Keratinocyte (primary cell): Measurements from ENCODE around the gene FSTL5. TPM values are rescaled to one million over a fixed set of nuclear protein-coding genes. Genes with fewer than 3 reads are reported as not detected.

Experiments used
- DNase-seq: peaks from one replicate; pipeline ENCODE4 v3.0.0-alpha.2; 2011; ENCODE audit warnings: low read depth, missing footprints, low spot score
- FAIRE-seq: peaks from 2 replicates; lab custom pipeline; 2011; peaks lifted over from hg19 to GRCh38; lab: Jason Lieb, UNC
- H2AFZ ChIP-seq: 2 replicates; pipeline ENCODE4 v1.6.0; 2012; ENCODE audit warnings: low read length, control low read depth, inconsistent platforms; ENCODE audit not compliant: control insufficient read depth
- H3K27ac ChIP-seq: 2 replicates; pipeline ENCODE4 v1.5.1; 2011; ENCODE audit warnings: low read length; ENCODE audit not compliant: control insufficient read depth, insufficient read depth
- H3K27me3 ChIP-seq: 3 replicates; pipeline ENCODE4 v1.6.0; 2011; ENCODE audit warnings: low read length; ENCODE audit not compliant: control insufficient read depth, insufficient read depth; ENCODE audit errors: extremely low read depth
- H3K36me3 ChIP-seq, 2 experiments: 2 replicates in 1 of 2; 3 replicates in 1 of 2; pipeline ENCODE4 v1.5.1; 2011; ENCODE audit warnings: low read length in 2 of 2, mild to moderate bottlenecking in 1 of 2; ENCODE audit not compliant: control insufficient read depth in 2 of 2, insufficient read depth in 2 of 2; ENCODE audit errors: extremely low read depth in 1 of 2
- H3K4me1 ChIP-seq: 3 replicates; pipeline ENCODE4 v1.5.1; 2011; ENCODE audit warnings: low read length; ENCODE audit not compliant: control insufficient read depth, insufficient read depth; ENCODE audit errors: extremely low read depth
- H3K4me2 ChIP-seq: 3 replicates; pipeline ENCODE4 v1.6.0; 2011; ENCODE audit warnings: low read depth, low read length; ENCODE audit not compliant: control insufficient read depth, insufficient read depth; ENCODE audit errors: extremely low read depth
- H3K4me3 ChIP-seq, 3 experiments: fragments of 200-600 bp in 1 of 3; sonication (generic) in 1 of 3; 2 replicates in 2 of 3; 3 replicates in 1 of 3; pipeline ENCODE4 v1.5.1; 2011 to 2016; ENCODE audit warnings: low read length in 3 of 3, mild to moderate bottlenecking in 3 of 3, control low read depth in 2 of 3, inconsistent platforms in 1 of 3, low read depth in 1 of 3, mixed read lengths in 1 of 3, mixed run types in 1 of 3, moderate library complexity in 1 of 3; ENCODE audit not compliant: control insufficient read depth in 2 of 3, insufficient read depth in 2 of 3; ENCODE audit errors: extremely low read depth in 1 of 3
- H3K79me2 ChIP-seq: 2 replicates; pipeline ENCODE4 v1.6.0; 2012; ENCODE audit warnings: low read length; ENCODE audit not compliant: control insufficient read depth, insufficient read depth
- H3K9ac ChIP-seq: 3 replicates; pipeline ENCODE4 v1.6.0; 2011; ENCODE audit warnings: low read length; ENCODE audit not compliant: control insufficient read depth, insufficient read depth; ENCODE audit errors: extremely low read depth
- H3K9me1 ChIP-seq: 3 replicates; pipeline ENCODE4 v1.6.0; 2011; ENCODE audit warnings: low read length; ENCODE audit not compliant: control insufficient read depth, insufficient read depth; ENCODE audit errors: extremely low read depth
- H3K9me3 ChIP-seq: 2 replicates; pipeline ENCODE4 v1.5.1; 2012; ENCODE audit warnings: low read depth, low read length; ENCODE audit not compliant: control insufficient read depth
- H4K20me1 ChIP-seq: 3 replicates; pipeline ENCODE4 v1.6.0; 2011; ENCODE audit warnings: low read length; ENCODE audit not compliant: control insufficient read depth, insufficient read depth; ENCODE audit errors: extremely low read depth
- CTCF ChIP-seq, 3 experiments: IDR thresholded peaks in 1 of 3; conservative IDR thresholded peaks in 1 of 3; optimal IDR thresholded peaks in 1 of 3; 2 replicates in 2 of 3; 3 replicates in 1 of 3; pipeline versions ENCODE3 to v1.5.1; 2011; ENCODE audit warnings: low read length in 3 of 3, mild to moderate bottlenecking in 3 of 3, moderate library complexity in 2 of 3, control low read depth in 1 of 3, inconsistent platforms in 1 of 3; ENCODE audit not compliant: insufficient read depth in 2 of 3; ENCODE audit errors: extremely low read depth in 1 of 3
- EZH2 ChIP-seq: IDR thresholded peaks from one replicate; pipeline ENCODE4 v1.6.1; 2012; ENCODE audit warnings: inconsistent platforms, mild to moderate bottlenecking, low read length, moderate library complexity
- dilution Hi-C: fragments of 300-500 bp; cut with MboI; formaldehyde crosslinking; loops from one replicate; pipeline ENCODE4 v1.7.0; 2020; ENCODE audit warnings: low sequenced_read_pairs; ENCODE audit not compliant: extremely low pct_ligation_motif_present
- polyA plus RNA-seq, 5 experiments: library from polyadenylated mRNA; depleted of rRNA in 3 of 5; stranded (reverse) in 3 of 5; stranded (forward) in 1 of 5; unstranded in 1 of 5; fragments of >200 nt; gene quantifications; 1 replicate in 1 of 5; 2 replicates in 3 of 5; 3 replicates in 1 of 5; pipeline versions ENCODE4 v1.2.1 to v1.2.3, GENCODE V29; 2011 to 2012; ENCODE audit warnings: missing spikeins in 2 of 5, low read depth in 1 of 5, low replicate concordance in 1 of 5

FSTL5 gene
- polyA plus RNA-seq, 1 donor (not counting 4 experiments of a cell fraction or from before 2014, with no cell fraction given): not detected

- no peaks in the 10 kb centered on the region for H3K27me3 ChIP-seq
- no peaks in the 10 kb centered on the region for H3K9me3 ChIP-seq
- H4K20me1 ChIP-seq: no peaks in the 10 kb centered on the region
- no peaks in the 10 kb centered on the region for H3K4me1 ChIP-seq
- H3K4me2 ChIP-seq: no peak overlapping the region
- H3K9me1 ChIP-seq: no peaks in the 10 kb centered on the region
- no peaks in the 10 kb centered on the region for H3K36me3 ChIP-seq
- no peak overlapping the region for H3K4me3 ChIP-seq
- H3K27ac ChIP-seq: no peak overlapping the region
- H3K79me2 ChIP-seq: no peaks in the 10 kb centered on the region
- TF ChIP-seq CTCF (optimal IDR thresholded peaks at IDR 0.05 in 1 of 3, IDR thresholded peaks at IDR 0.05 in 1 of 3, conservative IDR thresholded peaks at IDR 0.05 in 1 of 3; ENCODE audit: extremely low read depth in 1 of 3, insufficient read depth in 2 of 3, low read length in 3 of 3) (no peak), EZH2 (no peak)
- H3K9ac ChIP-seq: no peak overlapping the region
- no peak overlapping the region for H2AFZ ChIP-seq
- dilution Hi-C loops: no loop called here
- FAIRE-seq (no peak), DNase-seq (no peak)
Measured at GRCh38 chr4:161486461-161486860, 677.3 kb downstream of the FSTL5 start.

GRCh38 chr4:161466316-161466715 is 697.5 kb downstream of the FSTL5 start:
- H3K9me3 ChIP-seq: no peaks in the 10 kb centered on the region
- no peak overlapping the region for H2AFZ ChIP-seq
- no peak overlapping the region for H3K9ac ChIP-seq
- H3K27ac ChIP-seq: no peak overlapping the region
- H3K79me2 ChIP-seq: no peaks in the 10 kb centered on the region
- TF ChIP-seq CTCF (optimal IDR thresholded peaks at IDR 0.05 in 1 of 3, IDR thresholded peaks at IDR 0.05 in 1 of 3, conservative IDR thresholded peaks at IDR 0.05 in 1 of 3; ENCODE audit: extremely low read depth in 1 of 3, insufficient read depth in 2 of 3, low read length in 3 of 3): no peak
- no peak for TF ChIP-seq EZH2
- H3K36me3 ChIP-seq: no peaks in the 10 kb centered on the region
- H3K4me2 ChIP-seq: no peak overlapping the region
- dilution Hi-C loops: no loop called here
- H4K20me1 ChIP-seq: no peaks in the 10 kb centered on the region
- no peaks in the 10 kb centered on the region for H3K27me3 ChIP-seq
- H3K4me1 ChIP-seq: no peaks in the 10 kb centered on the region
- H3K4me3 ChIP-seq: no peak overlapping the region
- FAIRE-seq: no peak
- H3K9me1 ChIP-seq: no peaks in the 10 kb centered on the region
- no peak for DNase-seq
